Rectal smooth muscle tissue (tissue), 1 donor: Measurements from ENCODE around the gene ZP2.
"Not testable (repeated sequence)": the region's sequence is repeated elsewhere in the genome, so short reads cannot be mapped to it uniquely, and the experiment has no call there.

ENCODE experiments used
- H3K27ac ChIP-seq: one replicate; pipeline ENCODE4 v1.7.0; 2013; ENCODE audit warnings: low read depth, low read length, inconsistent platforms
- H3K27me3 ChIP-seq: one replicate; pipeline ENCODE4 v1.7.0; 2013; ENCODE audit warnings: low read length; ENCODE audit not compliant: control insufficient read depth, insufficient read depth
- H3K36me3 ChIP-seq: one replicate; pipeline ENCODE4 v1.7.0; 2013; ENCODE audit warnings: low read length; ENCODE audit not compliant: control insufficient read depth, insufficient read depth
- H3K4me1 ChIP-seq: one replicate; pipeline ENCODE4 v1.7.0; 2013; ENCODE audit warnings: low read length; ENCODE audit not compliant: control insufficient read depth, insufficient read depth
- H3K4me3 ChIP-seq: one replicate; pipeline ENCODE4 v1.7.0; 2013; ENCODE audit warnings: low read length
- H3K9ac ChIP-seq: one replicate; pipeline ENCODE4 v1.7.0; 2013; ENCODE audit warnings: low read length

The ZP2 gene

DNA sequence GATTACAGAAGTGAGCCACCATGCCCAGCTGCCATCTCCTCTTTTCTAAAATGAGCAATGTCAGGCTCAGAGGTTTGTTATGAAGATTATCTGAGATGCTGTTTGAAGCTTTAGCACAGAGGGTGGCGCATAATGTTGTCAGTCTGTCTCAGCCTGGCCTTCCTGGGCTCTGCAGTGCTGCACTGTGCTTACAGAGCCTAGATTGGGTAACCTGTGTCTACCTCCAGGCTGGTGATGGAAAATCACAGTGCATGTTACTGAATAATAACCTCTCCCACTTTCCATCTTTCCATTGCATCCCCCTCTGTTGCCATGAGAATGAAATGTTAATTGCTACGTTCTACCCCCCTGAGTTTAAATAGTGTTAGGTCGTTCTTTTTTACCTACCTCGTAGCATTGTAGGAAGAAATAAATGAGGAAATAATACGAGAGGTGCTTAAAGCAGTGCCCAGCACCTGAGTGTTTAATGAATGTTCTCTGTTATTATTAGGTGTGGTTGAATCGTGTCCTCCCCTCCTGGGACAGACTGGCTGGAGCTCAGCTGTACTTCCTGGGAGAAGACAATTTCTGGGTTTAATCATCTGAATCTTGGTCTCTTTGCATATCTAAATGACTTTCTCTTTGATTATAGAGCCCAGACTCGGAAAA is 46.7 kb downstream of the ZP2 start:
- no peaks in the 10 kb centered on the region for H3K27me3 ChIP-seq
- H3K27ac ChIP-seq, result no peak overlapping the region
- H3K4me1 ChIP-seq, result peaks cover 26% of the 10 kb centered on the region
- peaks cover 17% of the 10 kb centered on the region for H3K36me3 ChIP-seq
- H3K9ac ChIP-seq, result no peak overlapping the region
- no peak overlapping the region for H3K4me3 ChIP-seq

DNA sequence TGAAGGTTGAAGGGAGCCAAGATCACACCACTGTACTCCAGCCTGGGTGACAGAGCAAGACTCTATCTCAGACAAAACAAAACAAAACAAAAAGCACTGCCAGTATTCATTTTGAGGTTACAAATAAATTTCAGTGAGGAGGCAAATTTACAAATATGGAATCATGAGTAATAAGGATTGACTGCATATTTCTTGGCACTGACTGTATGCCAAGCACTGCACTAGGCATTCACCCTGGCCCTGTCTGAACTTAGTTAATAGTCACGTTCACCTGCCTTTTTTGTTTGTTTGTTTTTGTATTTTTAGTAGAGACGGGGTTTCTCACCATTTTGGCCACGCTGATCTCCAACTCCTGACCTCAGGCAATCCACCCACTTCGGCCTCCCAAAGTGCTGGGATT is 47.8 kb downstream of the ZP2 start:
- Histone ChIP-seq H3K27me3 (no peaks in the 10 kb centered on the region), H3K4me1 (peaks cover 26% of the 10 kb centered on the region), H3K27ac (peak overlapping the region; percentile 73), H3K9ac (no peak overlapping the region), H3K36me3 (peaks cover 17% of the 10 kb centered on the region), H3K4me3 (no peak overlapping the region)

DNA sequence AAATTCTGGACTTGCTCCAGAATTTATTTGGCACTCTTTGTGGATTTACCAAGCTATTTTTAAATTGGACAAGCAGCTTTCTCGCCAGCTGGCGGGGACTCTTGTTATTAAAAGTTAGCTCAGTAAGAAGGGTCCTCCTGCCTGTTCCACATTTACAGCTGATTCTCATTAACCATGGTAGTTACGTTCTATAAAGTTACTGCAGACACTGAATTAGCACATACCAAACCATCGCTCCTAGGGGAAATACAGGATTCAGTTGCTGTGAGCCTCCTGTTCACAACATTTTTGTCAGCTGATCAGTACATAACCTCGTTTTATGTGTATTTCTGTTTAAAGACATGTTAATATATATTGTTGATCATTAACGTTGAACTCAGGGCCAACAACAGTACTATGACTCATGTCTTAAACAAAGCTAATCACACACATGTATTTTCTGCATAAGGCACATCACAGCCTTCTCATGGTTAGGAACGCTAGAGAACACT is 48.7 kb downstream of the ZP2 start:
- H3K4me3 ChIP-seq, result no peak overlapping the region
- peaks cover 17% of the 10 kb centered on the region for H3K36me3 ChIP-seq
- no peak overlapping the region for H3K9ac ChIP-seq
- peak overlapping the region; percentile 73 for H3K27ac ChIP-seq
- H3K27me3 ChIP-seq, result no peaks in the 10 kb centered on the region
- peaks cover 32% of the 10 kb centered on the region for H3K4me1 ChIP-seq

DNA sequence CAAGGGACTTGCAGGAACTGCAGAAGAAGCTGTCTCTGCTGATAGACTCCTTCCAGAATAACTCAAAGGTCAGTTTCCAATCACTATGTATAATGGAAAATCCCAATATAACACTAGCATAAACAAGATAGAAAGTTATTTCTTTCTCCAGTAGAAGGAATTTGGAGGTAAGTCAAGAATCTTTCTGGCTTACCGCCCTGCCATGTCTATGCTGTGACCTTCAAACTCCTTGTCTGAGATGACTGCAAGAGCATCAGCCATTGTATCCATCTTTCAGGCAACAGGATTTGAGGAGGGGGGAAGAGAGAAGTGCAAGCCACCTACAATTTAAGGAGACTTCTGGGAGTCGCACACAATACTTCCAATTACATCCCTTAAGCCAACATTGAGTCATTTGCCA is 50.2 kb downstream of the ZP2 start:
- Histone ChIP-seq H3K9ac (no peak overlapping the region), H3K36me3 (peaks cover 10% of the 10 kb centered on the region), H3K4me3 (no peak overlapping the region), H3K4me1 (peaks cover 40% of the 10 kb centered on the region), H3K27me3 (no peaks in the 10 kb centered on the region), H3K27ac (no peak overlapping the region)

DNA sequence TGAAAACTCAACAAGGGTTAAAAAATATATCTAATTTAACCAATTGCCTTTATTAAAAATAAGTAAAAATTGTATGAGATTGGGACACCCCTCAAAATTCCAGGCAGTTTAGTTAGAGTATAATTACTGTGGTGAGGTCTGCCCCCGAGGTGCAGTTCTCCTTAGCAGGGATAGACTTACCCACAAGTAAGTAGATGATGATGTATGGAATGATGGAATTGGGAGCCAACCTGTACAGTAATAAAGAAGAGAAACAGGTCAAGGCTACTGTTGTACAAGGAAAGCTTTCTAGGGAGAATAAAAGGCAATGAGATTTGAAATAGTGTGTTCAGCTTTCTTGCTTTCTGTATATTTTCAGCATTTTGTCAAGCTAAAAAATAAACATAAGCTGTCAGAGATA is 51.1 kb downstream of the ZP2 start:
- H3K4me1 ChIP-seq, result peaks cover 40% of the 10 kb centered on the region
- no peaks in the 10 kb centered on the region for H3K27me3 ChIP-seq
- peaks cover 10% of the 10 kb centered on the region for H3K36me3 ChIP-seq
- H3K27ac ChIP-seq, result no peak overlapping the region
- no peak overlapping the region for H3K9ac ChIP-seq
- no peak overlapping the region for H3K4me3 ChIP-seq

DNA sequence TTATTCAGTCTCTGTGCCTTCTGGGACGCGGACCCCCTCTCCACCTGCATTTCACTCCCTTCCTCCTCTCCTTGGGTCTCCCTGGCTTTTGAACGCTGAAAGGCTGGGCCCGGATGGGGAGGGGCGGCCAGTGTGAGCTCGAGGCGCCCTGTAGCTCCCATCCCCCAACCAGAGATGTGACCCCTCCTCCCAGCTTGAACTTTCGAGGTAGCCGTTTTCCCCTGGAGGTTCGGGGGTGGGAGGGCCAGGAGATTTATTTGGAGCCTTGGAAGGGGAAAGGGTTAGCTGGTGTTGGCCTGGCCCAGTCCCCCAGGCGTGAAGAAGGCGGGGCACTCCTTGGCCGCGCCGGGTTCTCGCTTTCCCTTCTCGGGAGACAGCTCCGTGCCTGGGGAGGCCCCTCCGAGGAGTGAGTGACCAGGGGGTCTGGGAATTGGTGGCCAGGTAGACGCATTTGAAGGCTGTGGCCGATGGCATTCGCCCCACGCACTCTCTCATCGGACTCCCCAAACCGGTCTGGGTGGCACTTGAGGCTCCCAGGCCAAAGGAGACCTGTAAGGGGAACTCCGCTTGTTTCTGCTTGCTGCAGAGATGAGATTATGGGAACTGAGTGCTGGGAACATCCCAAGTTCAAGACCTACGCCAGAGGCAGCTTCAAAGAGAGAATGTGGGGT is 52.0 kb downstream of the ZP2 start:
- Histone ChIP-seq H3K9ac (peak overlapping the region; percentile 45), H3K4me1 (peaks cover 40% of the 10 kb centered on the region), H3K27ac (peak overlapping the region; percentile 93), H3K27me3 (no peaks in the 10 kb centered on the region), H3K36me3 (peaks cover 6% of the 10 kb centered on the region), H3K4me3 (peak overlapping the region; percentile 81)

DNA sequence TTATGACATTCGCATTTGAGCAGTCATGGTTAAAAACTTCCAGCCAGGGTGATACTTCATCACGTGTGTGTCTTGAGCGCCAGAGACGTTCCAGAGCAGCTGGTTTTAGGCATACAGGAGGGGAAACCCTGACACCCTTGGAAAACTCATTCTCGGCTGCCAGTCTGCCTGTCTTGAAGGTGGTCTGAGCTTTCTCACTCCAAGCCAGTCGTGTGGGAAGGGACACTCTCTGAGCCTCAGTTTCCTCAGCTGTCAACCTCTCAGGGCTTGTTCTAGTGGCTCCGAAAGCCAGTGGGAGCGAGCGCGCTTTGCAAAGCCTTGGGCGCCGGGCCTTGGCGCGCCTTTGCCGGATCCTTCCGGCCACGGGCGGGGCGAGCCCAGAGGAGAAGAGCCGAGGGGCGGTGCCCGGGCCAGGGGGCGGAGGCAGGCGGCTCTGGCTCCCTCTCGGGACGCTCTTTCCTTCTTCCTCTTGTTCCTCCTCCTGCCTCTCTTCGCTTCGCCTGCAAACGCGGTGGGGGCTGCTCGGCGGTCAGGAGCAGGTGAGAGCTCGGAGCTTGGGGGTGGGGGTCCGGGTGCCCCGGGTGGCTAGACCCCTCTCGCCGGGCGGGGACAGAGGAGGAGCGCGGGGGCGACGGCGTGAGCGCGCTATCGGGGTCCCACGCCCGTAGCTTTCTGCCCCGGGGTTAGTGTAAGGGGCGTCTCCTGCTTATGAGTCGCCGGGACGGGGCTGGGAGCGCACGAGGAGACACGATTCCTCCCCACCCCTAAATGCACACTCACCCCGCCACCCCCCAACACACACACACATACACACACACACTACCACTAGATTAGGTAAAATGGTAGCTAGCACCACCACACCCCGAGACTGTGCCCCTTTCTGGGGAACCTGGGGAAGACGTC is 52.9 kb downstream of the ZP2 start, which contains the start of gene LDAF1:
LDAF1 (plus strand) TSS at position 467 of the 903 bp plus-strand sequence. CDS start 2,509 bp downstream, outside the sequence.
- peaks cover 40% of the 10 kb centered on the region for H3K4me1 ChIP-seq
- H3K27me3 ChIP-seq, result no peaks in the 10 kb centered on the region
- peak within 1 kb of the TSS; percentile 93 for H3K27ac ChIP-seq
- peaks cover 6% of the 10 kb centered on the region for H3K36me3 ChIP-seq
- peak within 1 kb of the TSS; percentile 62 for H3K9ac ChIP-seq
- H3K4me3 ChIP-seq, result peak within 1 kb of the TSS; percentile 81

DNA sequence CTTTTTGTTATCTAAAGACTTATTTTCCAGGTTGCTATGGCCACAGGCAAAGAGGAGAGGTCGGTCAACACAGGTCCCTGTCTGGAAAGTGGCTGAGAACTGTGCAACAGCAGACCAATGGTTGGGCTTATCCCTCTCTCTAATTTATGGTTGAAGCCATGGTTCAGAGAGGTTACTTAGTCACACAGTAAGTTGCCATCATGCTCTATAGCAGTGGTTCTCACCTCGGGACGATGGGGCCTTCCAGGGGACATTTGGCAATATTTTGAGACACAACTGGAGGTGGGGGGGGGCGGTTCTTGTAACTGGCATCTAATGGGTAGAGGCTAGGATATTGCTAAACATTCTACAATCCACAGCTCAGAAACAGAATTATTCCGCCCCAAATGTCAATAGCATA is 53.7 kb downstream of the ZP2 start:
- Histone ChIP-seq H3K4me3 (no peak overlapping the region), H3K36me3 (peaks cover under 1% of the 10 kb centered on the region), H3K27me3 (no peaks in the 10 kb centered on the region), H3K27ac (peak overlapping the region; percentile 93), H3K9ac (peak overlapping the region; percentile 62), H3K4me1 (peaks cover 33% of the 10 kb centered on the region)

DNA sequence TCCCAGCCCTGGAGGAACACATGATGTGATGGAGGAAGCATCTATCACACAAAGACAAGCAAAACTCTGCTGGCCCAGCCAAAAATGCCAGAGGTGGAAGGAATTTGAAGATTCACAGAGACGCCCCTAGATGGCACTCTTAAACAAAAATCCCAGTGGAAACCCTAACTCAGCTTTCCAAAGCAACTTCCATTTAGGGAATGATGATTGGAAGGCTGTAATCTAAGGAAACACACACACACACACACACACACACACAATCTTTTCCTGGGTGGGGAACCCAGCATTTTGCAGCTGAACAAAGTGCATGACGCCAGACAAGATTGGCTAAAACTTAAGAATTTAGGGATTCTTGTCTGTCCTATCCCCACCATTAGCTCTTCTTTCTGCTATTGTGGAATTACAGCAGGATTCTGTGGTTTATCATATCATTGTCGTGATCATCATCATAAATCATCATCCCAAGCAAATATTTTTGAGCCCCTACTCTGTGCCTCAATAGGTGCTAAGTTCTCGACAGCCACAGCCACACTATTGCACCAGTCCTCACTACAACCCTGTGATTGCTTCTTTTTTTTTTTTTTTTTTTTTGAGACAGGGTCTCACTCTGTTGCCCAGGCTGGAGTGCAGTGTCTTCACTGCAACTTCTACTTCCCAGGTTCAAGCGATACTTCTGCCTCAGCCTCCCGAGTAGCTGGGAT is 54.5 kb downstream of the ZP2 start:
- no peak overlapping the region for H3K4me3 ChIP-seq
- H3K36me3 ChIP-seq, result no peaks in the 10 kb centered on the region
- H3K27ac ChIP-seq, result peak overlapping the region; percentile 14
- H3K27me3 ChIP-seq, result no peaks in the 10 kb centered on the region
- peaks cover 31% of the 10 kb centered on the region for H3K4me1 ChIP-seq
- no peak overlapping the region for H3K9ac ChIP-seq

DNA sequence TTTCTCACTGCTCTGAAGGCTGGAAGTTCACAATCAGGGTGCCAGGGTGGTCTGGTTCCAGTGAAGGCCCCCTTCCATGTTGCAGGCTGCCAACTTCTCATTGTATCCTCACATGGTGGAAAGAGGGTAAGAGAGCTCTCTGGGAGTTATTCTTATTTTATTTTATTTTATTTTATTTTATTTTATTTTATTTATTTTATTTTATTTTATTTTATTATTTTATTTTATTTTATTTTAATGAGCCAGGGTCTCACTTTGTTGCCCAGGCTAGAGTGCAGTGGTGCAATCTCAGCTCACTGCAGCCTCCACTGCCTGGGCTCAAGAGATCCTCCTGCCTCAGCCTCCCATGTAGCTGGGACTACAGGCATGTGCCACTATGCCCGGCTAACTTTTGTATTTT is 55.4 kb downstream of the ZP2 start:
- H3K4me3 ChIP-seq, H3K9ac ChIP-seq, H3K27me3 ChIP-seq, H3K27ac ChIP-seq, H3K36me3 ChIP-seq: not testable (repeated sequence)
- peaks cover 25% of the 10 kb centered on the region for H3K4me1 ChIP-seq

DNA sequence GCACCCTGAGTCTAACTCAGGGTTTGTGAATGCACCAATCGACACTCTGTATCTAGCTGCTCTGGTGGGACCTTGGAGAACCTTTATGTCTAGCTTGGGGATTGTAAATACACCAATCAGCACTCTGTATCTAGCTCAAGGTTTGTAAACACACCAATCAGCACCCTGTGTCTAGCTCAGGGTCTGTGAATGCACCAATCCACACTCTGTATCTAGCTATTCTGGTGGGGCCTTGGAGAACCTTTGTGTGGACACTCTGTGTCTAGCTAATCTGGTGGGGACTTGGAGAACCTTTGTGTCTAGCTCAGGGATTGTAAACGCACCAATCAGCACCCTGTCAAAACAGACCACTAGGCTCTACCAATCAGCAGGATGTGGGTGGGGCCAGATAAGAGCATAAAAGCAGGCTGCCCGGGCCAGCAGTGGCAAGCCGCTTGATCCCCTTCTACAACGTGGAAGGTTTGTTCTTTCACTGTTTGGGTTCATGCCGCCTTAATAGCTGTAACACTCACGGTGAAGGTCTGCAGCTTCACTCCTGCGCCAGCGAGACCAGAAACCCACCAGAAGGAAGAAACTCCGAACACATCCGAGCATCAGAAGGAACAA is 58.1 kb downstream of the ZP2 start:
- H3K27me3 ChIP-seq, H3K9ac ChIP-seq, H3K27ac ChIP-seq, H3K36me3 ChIP-seq, H3K4me3 ChIP-seq: not testable (repeated sequence)
- H3K4me1 ChIP-seq, result peaks cover 13% of the 10 kb centered on the region
